GM18505 (cell line): ENCODE data around the gene YIPF4.
"Not testable (repeated sequence)": the region's sequence is repeated elsewhere in the genome, so short reads cannot be mapped to it uniquely, and the experiment has no call there.

Source experiments
- ATAC-seq: cut with Tn5 transposase; IDR thresholded peaks from one replicate; pipeline ENCODE4 v1.9.1; 2021; ENCODE audit not compliant: unreplicated experiment
- POLR2A ChIP-seq: IDR thresholded peaks from 4 replicates; pipeline ENCODE4 v1.6.1; 2011; ENCODE audit warnings: borderline replicate concordance; ENCODE audit not compliant: insufficient read depth, insufficient read length; ENCODE audit errors: extremely low read depth

Gene YIPF4

DNA sequence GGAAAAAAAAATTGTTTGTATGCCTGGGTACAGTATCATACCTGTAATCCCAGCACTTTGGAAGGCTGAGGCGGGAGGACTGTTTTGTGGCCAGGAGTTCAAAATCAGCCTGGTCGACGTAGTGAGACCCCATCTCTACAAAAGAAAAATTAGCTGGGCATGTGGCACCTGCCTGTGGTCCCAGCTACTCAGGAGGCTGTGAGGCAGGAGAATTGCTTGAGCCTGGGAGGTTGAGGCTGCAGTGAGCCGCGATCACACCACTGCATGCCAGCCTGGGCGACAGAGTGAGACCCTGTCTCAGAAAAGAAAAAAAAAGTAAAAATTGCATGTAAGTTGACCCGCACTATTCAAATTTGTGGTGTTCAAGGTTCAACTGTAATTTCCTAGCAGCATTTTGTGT lies 32.9 kb downstream of the YIPF4 start:
- TF ChIP-seq POLR2A = no peak
- ATAC-seq = no peak

DNA sequence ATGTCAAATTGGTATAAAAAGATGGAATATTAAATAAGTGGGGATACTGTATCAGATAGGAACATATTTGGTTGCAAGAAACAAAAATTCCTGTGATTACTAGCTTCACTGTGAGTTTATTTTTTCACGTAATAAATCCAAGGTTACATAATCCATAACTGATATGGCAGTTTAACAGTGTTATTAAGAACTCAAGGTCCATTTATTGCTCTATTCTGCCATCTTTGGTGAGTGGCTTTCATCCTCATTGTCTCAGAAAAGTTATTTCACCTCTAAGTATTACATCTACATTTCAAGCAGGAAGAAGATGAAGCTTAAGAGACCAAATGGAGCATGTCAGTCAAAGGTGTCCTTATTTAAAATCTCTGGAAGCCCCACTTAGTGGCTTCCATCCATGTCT lies 37.2 kb downstream of the YIPF4 start:
- TF ChIP-seq POLR2A = no peak
- no peak for ATAC-seq

DNA sequence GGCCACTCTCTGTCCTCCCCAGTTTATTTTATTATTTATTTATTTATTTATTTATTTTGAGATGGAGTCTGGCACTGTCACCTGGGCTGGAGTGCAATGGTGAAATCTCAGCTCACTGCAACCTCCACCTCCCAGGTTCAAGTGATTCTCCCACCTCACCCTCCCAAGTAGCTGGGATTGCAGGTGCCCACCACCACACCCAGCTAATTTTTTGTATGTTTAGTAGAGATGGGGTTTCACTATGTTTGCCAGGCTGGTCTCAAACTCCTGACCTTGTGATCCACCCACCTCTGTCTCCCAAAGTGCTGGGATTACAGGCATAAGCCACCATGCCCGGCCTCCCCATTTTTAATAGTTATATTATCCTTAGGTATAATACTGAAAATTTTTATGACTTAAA lies 51.0 kb downstream of the YIPF4 start:
- not testable (repeated sequence) for ATAC-seq

DNA sequence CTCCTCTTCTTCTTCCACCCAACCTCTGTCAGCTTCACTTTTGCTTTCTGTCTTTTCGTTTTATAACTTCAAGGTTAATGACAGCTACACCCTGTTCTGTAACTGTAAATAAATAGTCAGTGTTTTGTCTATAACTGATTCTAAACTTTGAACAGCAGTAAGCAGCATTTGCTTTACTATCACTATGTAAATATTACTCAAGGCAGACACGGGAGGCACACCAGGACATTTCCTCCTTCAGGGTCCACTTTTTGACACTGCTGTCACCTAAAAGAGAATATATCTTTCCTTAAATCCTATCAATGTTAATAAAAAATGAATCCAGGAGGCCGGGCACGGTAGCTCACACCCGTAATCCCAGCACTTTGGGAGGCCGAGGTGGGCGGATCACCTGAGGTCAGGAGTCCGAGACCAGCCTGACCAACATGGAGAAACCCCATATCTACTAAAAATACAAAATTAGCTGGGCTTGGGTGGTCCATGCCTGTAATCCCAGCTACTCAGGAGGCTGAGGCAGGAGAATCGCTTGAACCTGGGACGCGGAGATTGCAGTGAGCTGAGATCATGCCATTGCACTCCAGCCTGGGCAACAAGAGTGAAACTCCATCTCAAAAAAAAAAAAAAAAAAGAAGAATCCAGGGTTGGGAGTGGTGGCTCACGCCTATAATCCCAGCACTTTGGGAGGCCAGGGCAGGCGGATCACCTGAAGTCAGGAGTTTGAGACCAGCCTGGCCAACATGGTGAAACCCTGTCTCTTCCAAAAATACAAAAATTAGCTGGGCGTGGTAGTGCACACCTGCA lies 51.7 kb downstream of the YIPF4 start:
- not testable (repeated sequence) for ATAC-seq

DNA sequence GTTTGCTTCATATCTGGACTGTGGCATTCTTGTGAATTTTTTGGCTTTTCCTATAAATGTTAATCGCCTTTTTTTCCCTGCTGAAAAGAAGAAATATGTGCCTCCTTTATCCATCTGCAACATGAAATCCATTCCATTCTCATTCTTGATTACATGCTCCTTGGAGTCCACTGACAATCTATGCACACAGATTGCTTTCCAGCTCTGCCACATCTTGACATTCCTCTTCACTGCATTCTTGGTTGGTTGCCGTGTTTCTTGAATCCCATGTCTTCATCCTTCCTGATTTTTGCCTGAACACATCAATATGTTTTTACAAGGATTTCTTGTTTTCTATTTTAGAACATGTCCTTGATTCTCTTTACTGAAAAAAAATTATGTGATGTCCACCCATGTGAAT lies 52.4 kb downstream of the YIPF4 start:
- TF ChIP-seq POLR2A = no peak
- ATAC-seq = no peak

DNA sequence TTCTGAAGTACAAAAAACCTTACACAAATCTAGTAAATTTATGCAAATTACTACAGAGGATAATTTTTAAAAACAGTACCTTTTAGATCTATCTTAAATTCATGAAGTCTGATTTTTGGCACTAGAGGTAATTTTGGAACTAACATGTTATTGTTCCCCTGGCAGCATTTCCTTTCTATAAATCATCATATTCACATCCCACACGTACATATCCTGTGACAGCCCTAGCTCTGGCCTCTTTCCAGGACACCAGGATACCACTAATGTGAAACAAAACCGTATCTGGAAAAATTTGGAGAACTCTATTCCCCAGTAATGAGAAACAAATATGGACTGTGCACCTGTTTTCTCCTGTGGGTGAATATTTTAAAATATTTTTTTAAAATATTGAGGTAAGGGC lies 65.1 kb downstream of the YIPF4 start:
- TF ChIP-seq POLR2A = no peak
- ATAC-seq = no peak

DNA sequence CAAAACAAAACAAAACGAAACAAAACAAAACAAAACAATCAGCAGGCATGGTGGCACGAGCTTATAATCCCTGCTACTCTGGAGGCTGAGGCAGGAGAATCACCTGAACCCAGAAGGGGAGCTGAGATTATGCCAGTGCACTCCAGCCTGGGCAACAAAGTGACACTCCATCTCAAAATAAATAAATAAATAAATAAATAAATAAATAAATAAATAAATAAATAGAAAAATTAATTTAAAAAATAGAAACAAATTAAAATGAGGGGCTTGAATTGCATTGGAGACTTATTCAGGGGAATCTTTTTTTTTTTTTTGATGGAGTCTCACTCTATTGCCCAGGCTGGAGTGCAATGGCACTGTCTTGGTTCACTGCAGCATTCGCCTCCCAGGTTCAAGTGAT lies 73.1 kb downstream of the YIPF4 start:
- ATAC-seq = not testable (repeated sequence)

DNA sequence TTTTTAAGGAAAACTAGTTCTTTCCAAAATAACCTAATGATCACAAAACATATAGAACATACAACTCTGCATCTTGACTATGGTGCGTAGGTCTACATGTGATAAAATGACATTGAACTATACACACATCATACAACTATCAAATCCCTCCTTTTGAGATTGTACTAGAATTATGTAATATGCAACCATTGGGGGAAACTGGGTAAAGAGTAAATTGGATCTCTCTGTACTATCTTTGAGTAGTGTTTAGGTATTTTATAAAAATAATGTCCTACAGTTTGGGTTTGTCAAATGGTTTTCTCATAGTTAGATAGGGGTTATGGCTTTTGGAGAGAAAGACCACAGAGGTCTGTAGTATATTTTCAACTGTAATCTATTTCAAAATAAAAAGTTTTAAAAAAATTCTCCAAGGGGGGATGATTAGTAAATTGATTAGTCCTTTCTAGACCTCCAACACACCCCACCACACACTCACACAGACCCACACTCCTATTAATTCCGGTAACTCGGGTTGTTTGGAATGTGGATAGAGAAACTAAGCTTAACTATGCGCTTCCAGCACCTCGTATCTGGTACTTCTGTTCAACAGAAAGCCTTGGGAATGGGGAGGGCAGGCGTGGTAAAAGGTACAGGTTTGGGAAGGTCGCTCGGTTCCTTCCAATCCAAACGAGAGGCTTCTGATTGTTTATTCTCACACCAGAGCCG lies 78.4 kb downstream of the YIPF4 start:
- TF ChIP-seq POLR2A = no peak
- no peak for ATAC-seq

DNA sequence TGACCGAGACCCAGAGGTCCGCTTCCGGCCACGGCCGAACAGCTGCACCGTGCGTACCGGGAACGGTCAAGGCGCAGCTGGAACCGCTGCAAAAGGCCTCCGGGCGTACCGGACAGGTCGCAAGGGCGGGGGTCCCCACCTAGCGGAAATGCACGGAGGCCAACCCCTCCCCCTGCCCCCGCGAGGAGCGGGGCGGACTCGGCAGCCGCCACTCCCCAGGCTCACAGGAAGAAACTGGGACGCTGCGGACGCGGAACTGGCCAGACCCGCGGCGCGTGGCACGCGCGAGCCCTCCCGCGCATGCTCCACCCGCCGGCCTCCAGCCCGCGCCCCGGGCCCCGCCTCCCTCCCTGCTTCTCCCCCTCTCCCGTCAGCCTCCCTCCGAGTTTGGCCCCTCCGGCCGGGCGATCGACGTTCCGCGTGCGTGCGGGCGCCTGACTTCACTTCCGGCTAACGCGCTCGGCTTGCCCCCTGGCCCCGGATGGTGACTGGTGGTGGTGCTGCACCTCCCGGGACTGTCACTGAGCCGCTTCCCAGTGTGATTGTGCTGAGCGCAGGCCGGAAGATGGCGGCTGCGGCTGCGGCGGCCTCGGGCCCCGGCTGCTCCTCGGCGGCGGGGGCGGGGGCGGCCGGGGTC lies 79.1 kb downstream of the YIPF4 start, which contains the start of gene BIRC6:
TSS of gene BIRC6 (plus strand) at position 343 of the 637 bp plus-strand sequence. CDS start at position 482, 139 bp downstream.
- ATAC-seq = peak; percentile 90
- peak; percentile 96 for TF ChIP-seq POLR2A

DNA sequence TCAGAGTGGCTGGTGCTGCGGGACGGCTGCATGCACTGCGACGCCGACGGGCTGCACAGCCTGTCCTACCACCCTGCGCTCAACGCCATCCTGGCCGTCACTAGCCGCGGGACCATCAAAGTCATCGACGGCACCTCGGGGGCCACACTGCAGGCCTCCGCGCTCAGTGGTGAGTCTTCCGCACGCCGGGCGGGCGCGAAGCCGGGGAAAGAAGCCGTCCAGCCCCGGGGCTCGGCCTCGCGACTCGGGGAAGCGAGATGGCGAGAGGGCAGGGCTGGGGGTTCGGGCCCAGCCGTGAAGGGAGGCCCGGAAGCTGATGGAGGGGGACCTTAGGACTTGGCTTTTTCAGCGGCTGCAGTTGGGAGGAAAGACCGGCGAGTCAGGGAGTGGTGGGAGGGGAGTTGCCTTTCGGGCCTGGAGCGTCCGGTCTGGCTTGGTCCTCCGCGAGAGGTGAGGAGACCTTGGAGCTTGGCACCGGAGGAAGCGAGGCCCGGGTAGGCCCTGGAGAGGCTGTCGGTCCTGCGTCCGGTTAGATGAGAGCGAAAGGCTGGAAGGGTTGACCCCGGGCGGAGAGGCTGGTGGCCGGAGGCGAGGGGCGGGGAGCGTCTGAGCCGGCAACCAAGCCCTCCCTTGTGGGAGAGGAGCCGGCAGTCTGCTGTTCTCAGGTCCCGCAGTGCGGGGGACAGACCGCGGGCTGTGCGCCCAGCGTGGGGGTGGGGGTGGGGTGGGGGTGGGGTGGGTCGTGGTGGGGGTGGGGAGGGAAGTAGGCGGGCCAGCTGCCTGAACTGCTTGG lies 79.8 kb downstream of the YIPF4 start:
- ATAC-seq = peak; percentile 10

DNA sequence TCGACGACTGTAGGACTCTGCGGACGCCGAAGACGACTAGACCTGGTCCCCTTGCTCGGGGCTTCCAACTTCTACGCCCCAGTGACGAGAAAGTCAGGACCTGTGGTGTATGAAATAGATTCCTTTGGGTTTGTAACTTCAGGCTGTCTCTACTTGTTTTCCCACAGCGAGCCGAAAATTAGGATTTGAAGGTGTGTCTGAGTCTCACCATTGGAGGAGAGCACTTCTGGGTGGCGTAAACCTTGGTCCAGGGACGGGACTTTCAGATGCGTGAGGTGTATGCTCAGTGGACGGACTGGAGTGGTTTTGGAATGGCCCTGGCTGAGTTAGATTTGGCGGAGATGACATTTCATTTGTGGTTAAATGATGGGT lies 80.4 kb downstream of the YIPF4 start:
- no peak for TF ChIP-seq POLR2A
- ATAC-seq = no peak

More for the DNA sequence above, 79.8 kb downstream of the YIPF4 start:
- no peak for TF ChIP-seq POLR2A

DNA sequence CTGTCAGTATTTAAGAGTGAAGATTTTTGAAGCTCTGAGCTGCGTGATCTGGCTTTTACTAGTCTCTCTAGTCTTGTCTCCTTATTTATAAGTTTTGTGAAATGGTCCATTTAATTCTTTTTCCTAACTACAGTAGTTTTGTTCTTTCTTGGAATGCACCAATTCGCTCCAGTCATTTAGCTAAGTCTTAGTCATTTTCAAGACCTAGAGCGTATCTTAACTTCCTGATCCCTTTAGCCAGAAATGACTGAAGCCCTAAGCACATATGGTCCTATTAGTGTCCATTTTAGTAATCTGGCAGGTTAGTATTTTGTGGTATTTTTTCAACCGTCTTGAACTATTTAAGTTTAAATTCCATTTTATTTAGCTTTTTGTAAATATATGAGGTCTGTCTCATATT lies 82.7 kb downstream of the YIPF4 start:
- TF ChIP-seq POLR2A = no peak
- ATAC-seq = no peak

DNA sequence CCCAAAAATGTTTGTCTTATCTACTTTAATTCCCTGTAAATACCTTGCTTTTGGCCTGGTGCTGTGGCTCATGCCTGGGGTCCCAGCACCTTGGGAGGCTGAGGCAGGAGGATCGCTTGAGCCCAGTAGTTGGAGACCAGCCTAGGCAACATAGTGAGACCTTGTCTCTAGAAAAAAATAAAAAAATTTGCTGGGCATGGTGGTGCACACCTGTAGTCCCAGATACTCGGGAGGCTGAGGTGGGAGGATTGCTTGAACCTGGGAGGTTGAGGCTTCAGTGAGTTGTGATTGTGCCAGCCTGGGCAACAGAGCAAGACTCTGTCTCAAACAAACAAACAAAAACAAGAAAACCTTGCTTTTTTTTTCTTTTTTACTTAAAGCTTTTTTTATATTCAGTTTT lies 85.3 kb downstream of the YIPF4 start:
- ATAC-seq = not testable (repeated sequence)
